A204.1 (cell line): ENCODE measurements around the gene NODAL.

ENCODE experiments used
- FAIRE-seq: peaks from 2 replicates; lab custom pipeline; 2012; peaks lifted over from hg19 to GRCh38; lab: Jason Lieb, UNC

The NODAL gene

DNA sequence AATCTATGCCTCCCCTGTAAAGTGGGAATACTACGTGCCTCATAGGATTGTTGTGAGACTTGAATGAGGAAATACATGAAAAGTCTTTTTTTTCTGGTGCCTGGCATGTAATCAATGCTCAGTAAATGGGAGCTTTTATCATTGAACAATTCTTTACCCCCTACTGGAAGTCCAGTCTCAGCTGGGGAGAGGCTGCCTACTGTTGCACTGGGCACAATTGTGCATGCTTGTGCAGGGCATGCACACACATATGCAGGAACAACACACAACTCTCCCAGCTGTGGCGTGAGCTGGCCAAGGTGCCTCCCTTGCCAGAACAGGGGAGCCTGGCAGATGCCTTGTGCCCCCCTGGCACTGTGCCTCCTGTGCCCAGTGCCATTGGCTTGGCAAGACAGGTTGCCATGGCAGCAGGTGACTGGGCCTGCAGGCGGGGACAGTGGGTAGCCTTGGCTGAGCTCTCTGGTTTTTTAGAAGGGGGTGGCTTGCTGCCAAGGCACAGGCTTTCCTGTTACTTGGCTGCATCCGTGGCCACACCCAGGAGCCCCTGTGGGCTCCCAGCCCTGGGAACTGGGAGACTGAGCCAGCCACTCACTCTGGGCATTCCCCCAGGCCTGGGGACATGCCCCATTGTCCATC lies 21.0 kb upstream of the NODAL start:
- no peak for FAIRE-seq

DNA sequence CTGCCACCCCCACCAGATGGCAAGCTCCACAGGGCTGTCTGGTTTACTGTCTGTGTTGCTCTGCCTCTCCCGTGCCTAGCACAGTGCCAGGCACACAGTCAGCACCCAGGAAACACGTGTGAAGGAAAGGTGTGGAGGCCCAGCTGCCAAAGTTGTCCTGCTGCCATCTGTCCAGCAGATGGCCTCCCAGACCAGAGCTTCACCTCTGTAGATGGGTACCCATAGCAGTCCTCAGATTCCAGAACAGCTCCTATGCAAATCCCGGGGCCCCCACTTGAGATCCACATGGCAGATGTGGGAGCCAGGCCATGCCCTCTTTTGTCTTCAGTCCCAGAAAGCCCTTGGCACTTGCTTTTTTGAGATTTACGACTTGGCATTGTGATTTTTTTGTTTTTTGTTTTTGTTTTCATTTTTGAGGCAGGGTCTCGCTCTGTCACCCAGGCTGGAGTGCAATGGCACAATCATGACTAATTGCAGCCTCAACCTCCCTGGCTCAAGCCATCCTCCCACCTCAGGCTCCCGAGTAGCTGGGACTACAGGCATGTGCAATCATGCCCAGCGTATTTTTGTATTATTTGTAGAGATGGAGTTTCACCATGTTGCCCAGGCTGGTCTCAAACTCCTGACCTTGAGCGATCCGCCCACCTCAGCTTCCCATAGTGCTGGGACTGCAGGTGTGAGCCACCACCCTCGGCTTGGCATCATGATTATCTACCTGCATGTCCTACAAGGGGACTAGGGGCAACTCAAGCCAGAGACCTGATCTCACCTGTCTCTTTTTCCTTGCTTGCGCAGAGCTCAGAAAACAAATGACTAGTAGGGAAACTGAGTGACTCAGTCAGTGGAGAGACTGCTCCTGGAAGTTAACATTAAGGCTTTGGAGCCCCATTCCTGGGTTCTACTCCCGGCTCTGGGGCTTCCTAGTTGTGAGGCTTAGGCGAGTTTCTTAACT lies 20.2 kb upstream of the NODAL start:
- no peak for FAIRE-seq

DNA sequence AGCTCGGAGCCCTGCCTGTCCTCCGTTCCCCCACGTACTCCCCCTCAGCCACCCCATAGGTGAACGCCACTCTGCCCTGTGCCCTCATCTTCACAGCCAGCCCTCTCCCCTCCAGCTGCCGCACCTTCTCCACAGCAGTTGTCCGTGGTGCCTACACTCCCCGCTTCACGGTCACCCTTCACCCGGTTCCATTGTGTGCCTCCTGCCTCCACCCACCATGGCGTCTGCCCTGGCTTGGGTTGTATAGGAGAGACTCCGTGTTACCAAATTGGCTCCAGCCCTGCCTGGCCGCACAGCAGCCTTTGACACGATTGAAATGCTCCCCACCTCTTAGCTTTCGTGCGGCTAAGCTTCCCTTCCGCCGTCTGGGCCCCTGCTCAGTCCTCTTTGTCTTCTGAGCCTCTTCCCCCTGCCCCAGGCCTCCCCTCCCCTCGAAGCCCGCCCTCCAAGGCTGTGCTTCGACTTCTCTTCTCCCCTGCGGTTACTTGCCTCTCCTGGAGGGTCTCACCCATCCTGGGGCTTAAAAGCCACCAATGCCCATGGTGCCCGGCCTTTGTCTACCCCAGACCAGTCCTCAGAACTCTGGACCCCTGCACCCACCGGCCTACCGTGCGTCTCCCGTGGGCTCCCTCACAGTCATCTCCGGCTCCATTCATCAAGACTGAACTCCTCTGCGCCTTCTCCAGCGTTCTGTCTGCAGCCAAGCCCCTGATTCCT lies 18.5 kb upstream of the NODAL start:
- no peak for FAIRE-seq

DNA sequence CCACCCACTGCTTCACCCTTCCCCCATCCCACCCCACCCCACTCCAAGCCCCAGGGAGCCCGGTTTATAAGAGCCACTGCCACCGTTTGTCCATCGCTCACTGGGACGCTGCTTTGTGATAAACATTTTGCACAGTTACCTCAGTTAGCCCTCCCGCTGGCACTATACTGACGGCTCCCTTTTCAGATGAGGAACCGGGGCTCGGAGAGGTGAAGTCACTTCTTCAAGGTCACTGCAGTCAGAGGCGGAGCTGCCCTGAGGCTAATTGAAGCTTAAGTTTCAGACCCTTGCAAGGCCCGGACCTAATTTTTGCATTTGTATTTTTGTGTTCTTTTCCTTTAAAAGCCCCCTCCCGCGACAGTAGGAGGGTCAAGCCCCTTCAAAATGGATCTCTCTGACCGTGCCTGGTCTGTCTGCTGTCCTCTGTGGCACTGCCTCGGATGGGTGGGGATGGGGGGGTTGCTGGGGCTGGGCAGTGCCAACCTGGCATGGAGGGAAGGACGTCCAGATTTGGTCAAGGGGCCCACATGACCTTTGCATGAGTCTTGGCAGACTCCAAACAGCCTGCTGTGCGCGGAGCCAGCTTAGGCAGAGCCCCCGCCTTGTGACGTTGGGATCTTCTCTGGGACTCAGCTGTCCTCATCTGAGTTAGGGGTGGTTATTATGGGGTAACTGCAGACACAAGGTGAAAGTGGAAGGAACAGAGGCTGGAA lies 17.7 kb upstream of the NODAL start:
- no peak for FAIRE-seq

DNA sequence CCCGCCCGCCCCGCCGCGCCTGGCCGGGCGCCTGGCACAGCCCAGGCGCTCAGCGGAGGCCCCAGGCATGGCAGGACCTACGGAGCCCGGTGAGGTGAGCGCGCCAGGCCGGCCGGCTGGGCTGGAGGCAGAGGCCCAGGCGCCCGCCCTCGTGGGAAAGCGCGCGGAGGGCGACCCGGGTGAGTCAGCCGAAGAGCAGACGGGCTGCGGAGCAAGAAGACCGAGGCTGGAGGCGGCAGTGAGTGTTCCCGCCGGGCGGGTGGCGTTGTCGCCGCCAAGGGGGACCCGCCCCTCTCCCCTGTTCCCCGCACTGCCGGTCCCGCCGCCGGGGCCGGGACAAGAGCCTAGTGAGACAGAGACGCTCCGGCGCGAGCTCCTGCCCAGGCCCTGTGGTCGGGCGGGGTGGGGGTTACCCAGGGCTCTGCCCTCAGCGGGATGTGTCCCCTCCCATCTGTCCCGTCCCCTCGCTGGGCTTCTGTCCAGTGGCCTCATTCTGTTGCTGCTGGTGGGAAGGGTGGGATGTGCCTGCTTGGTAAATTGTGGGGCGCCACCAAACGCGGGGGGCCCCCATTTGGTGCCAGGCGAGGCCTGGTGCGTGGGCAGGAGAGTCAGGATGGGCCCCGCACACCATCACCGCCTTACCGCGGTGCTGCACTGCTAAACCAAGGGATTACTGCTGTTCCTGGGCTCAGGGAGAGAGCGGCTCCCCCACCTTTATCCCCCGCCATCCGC lies 17.0 kb upstream of the NODAL start:
- FAIRE-seq = no peak

DNA sequence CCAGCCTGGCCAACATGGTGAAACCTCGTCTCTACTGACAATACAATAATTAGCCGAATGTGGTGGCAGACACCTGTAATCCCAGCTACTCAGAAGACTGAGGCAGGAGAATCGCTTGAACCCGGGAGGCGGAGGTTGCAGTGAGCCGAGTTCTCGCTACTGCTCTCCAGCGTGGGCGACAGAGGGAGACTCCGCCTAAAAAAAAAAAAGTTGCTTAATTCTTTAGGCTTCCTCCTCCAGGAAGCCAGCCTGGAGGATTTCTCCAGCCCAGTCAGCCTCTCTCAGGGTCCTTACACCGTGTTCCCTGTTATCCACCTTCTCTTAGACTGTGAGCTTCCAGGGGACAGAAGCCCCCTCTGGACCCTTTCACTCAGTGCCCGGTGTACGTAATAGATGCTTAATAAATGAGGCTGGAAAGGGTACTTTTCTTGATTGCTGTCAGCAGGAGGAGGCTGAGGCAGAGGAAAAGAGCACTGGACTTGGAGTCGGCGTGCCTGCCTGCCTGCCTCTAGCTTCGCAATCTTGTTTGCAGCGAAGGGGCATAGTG lies 16.4 kb upstream of the NODAL start:
- FAIRE-seq = no peak

DNA sequence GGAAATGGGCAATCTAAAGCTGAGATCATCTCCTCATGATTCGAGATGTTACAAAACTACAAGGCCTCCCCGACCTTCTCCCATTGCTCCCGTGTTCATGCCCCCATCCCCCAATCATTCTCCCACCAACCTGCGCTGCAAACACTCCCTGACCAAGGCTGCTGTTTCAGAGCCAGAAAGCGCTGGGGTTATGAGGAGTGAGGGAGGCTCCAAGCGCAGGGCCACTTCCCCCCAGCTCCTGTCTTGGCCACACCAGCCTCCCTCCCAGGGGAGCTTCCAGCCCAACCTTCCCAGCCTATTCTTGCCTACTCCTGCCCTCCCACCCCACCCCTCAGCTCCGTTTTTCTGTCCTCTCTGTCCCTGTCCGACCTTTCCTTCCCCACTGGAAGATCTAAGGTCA lies 14.7 kb upstream of the NODAL start:
- no peak for FAIRE-seq

DNA sequence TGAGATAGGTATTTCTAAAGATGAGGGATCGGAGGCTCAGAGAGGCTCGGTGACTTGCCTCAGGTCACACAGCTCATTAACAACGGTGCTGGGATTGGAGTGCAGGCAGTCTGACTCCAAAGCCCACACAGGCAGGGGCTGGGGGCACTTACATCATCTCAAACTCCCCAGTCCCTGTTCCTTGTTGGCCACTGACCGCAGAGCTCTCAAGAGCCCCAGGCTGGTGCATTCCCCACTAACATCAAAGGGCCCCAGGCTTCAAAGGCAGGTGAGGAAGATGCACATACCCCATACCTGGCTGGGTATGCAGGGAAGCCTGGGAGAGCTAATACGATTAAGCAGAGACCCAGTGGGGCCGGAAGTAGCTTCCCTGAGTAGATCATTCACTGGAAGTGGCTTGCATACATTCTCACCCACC lies 13.7 kb upstream of the NODAL start:
- FAIRE-seq = no peak

DNA sequence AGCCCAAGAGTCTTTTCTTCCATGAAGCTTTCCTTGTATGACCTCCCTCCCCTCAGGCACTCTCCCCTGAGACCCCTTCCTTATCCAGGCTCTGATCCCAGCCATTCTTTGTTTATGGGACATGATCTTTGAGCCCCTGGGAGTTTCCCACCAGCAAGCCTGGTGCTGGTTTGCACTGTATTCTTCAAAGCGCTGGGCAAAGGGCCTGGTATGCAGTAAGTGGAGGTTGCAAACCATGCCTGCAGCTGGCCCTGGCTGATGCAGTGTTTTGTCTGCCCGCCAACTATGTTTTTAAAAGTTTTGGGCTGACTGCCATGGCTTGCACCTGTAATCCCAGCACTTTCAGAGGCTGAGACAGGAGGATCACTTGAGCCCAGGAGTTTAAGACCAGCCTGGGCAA lies 6.8 kb upstream of the NODAL start:
- no peak for FAIRE-seq

DNA sequence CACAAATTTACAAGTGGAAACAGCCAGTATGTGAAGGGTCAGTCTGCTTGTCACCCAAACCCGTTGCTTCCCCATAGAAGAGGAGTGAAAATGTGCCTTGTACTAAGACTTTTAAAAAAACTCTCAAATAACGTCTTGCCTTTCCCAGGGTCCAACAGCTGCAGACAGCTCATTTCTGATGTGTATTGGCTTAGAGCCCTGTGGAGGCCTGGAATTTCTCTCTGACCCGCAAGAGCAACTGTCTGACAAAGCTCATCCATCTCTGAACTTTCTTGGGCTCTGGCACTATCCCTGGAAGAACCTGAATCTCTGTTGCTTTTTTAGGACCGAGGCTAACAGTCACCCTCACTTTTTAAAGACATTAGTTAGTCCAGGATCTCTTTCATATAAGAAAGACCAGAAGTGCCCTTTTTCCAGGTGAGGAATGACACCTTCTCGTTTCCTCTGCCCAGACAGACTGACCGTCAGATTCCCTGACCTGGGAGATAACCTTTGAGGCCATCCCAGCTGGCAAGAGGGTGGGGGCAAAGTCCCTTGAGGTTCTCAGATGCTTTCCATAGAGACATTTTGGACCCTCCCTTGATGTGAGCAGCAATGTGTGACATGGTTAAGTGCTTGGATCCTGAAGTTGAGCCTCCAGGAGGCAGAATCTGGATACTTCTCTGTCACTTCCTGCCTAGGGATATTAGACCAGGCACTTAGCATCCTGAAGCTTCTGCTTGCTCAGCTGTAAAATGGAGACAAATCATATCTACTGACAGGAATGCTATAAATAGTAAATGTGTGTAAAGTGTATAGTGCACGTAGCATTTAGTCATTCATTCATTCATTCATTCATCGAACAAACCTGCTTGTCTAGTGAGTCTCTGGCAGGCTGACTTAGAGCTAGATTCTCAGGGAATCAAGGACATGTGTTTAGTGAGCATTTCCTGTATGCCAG lies 4.5 kb upstream of the NODAL start:
- FAIRE-seq = no peak

DNA sequence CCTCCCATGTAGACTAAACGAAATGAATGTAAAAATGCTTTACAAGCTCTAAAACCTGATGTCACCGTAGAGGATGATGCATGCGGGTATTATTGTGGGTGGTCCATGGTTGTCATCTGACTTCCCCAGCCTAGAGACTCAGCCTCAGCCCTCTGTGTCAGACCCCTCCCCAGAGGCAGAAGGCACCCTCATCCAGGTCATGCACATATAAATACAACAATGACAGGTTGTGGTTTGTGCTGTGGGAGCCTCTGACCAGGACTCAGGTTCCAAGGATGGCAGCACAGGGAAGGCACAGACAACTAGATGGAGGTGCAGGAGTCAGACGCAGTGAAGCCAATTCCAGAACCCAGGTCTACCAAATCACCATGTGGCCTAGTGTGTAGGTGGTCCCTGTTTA lies 3.3 kb upstream of the NODAL start:
- no peak for FAIRE-seq

DNA sequence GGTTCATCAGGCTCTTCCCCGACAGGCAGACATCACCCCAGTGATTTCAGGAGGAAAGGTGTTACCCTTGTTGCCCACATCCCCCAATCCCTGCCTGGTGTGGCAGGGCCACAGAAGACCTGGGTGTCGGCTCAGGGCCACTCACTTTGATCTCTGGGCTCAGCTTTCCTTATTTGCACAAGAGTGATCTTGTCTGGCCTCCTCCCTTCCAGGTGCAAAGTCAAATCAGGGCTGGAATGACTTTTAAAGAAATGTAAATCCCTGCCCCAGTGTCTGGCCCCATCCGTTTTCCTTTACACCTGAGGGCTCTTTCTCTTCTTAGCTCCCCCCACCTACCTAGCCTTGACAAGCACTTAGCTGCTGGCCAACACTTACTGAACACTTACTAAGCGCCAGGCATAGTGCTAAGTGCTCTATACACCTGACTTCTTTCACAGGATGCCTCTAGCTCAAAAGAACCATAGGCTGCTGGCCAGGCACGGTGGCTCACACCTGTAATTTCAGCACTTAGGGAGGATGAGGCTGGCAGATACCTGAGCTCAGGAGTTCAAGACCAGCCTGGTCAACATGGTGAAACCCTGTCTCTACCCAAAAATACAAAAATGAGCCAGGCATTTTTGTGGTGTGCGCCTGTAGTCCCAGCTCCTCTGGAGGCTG lies 979 bp upstream of the NODAL start:
- no peak for FAIRE-seq

DNA sequence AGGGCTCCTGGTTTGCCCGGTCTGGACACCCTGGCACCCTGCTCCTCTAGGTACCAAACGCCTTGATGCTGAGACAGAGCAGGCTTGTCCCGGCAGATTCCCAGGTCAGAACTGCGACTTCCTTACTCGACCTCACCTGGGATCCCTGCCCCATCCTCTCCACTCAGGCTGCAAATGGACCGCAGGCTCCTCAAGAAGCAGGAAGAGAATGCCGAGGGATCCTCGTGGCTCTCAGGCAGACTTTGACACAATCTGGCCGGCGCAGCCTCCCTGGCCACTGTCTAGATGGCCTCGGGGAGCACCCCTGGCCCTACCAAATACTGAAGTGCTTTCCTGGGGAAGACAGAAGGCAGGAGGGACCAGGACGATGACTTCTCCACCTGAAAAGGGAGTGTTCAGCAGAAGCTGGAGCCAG lies 421 bp upstream of the NODAL start:
- FAIRE-seq = no peak

DNA sequence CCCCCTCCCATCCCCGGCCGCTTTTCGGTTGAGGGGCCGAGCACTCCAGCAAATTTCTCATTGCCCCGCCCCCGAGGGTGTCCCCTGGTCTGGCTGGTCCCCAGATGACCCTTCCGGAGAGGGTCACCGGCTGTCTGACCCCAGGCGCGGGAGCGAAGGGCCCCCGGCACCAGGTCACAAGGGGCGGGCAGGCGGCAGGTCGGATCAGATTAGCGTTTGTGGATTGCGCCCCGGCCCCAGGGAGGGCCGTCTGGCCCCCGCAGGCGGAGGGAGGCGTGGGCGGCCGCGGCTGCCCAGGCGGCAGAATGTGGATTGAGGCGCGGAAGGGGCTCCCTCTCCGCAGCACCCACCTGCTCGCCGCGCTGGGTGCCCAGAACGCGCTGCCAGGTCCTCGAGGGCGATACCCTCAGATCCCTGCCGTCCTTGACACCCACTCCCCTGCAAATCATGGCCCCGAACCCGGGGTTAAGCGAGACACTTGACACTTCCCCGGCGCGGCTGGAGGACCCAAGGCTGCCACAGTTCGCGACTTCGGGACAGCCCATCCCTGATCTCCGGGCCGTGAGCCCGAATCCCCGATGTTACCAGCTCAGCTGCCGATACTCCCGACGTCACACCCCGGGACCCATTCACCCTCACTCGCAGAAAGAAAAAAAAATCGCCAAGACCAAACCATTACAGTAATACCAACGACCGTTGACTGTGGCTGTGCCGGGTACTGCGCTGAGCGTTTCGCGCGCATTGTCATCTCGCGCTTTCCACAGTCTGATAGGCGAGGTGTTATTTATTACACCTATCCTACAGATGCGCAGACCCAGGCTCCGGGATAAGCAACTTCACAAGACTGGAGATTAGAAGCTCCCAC lies 953 bp downstream of the NODAL start:
- FAIRE-seq = no peak

DNA sequence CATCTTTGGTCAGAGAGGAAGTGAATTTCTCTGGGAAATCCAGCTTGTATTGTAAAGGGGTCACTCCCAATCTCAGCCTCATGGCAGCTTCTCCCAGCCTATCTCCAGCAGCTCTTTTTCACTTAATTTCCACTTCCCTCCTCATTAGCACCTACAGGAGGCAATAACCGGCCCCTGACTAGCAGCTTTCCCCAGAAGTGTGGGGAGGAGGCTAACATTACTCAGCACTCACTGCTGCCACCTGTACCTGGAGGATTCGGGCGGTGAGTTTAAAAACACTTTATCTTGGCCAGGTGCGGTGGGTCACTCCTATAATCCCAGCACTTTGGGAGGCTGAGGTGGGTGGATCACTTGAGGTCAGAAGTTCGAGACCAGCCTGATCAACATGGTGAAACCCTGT lies 3.8 kb downstream of the NODAL start:
- FAIRE-seq = no peak

DNA sequence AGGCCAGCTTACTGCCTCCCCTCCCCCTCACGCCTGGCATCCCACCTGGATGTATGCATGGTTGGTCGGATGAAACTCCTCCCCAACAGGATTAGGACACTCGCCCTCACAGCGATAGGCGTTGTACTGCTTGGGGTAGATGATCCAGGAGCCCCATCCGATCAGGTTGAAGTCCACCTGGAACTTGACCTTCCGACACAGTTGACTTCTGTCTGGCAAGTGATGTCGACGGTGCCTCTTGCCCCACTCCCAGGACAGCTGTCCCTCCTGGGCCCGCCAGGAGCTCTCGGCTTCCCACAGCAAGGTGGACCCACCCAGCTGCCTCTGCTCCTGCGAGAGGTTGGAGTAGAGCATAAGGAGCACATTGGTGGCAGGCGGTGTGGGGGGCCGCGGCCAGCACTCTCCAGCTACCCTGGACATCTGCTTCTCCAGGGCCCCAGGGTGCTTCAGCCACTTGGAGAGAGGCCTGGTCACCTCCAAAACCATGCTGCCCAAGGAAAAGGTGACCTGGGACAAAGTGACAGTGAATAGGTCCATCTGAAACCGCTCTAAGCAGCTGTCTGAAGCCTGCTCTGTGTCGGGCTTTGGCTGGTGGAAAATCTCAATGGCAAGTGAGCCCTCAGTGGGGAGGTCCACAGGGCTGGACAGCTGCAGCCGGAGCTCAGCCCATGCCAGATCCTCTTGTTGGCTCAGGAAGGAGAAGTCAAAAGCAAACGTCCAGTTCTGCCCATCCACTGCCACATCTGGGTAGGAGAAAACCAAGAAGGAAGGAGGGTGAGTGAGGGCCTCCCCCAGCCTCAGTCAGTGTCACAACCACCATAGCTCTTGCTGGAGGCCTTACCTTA lies 6.0 kb downstream of the NODAL start:
- no peak for FAIRE-seq

DNA sequence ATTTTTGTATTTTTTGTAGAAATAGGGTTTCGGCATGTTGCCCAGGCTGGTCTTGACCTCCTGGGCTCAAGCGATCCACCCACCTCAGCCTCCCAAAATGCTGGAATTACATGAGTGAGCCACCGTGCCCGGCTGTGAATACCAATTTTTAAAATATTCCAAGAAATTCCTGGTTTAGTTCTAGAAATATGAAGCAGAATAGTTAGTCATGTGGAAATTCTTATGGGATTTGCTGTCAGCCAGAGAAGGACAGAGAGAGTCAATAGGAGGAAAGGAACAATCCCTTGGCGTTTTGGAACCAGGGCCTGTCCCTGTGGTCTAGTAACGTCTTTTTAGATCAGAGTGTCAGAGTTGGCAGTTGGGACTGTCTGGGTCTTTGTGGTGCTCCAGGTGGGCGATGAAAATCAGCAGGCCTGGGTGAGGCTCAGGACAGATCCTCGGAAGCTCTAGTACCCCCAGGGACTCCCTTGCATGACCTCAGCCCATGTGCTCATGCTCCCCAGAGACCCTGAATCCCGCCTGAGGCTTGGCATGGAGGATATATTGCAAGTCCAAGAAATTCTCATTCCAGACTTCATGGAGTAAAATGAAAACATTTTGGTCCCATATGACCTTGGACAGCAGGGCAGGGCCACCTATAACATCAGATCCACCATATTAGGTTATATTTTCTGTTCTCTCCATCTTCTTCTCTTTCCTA lies 7.8 kb downstream of the NODAL start:
- no peak for FAIRE-seq
